ENCODE data around the gene JMJD8.

JMJD8 gene

DNA sequence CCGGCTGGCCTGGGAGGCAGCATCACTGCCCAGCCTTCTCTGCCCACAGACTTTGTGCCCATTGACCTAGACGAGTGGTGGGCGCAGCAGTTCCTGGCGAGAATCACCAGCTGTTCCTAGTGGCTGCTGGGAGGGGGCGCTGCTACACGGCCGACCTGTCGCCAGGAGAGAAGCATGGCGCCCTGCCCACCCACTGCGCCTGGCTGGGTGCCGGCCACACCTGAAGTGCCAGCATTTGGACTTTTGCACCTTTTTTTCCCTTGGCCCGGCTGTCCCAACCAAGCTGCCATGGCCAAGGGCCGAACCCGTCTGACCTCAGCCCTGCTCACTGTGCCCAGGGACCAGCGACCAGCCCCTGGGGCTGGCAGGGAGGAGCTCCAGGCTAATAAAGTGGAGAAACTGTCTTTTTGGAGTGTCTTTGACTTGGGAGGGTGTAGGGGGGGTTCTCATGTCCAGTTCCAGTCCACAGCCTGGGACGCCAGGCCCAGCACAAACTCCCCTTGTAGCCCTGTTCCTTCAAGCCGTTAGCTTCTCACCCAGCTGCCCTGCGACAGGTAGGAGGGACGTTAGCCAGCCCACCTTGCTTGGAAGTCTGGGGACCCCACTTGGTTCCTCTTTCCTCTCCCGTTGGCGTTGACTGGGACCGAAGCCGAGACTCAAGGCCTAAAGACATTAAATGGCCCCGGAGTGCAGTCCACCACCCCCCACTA lies 35.9 kb downstream of the JMJD8 start:
- H3K4me3 ChIP-seq (ENCODE audit: control insufficient read depth, low read depth, low read length), result peak overlapping the region; percentile 54
- DNase-seq (ENCODE audit: low read depth), result no peak
- TF ChIP-seq CTCF (conservative IDR thresholded peaks at IDR 0.05; ENCODE audit: control insufficient read depth, insufficient read depth, low read depth, low read length), result peak; percentile 29

DNA sequence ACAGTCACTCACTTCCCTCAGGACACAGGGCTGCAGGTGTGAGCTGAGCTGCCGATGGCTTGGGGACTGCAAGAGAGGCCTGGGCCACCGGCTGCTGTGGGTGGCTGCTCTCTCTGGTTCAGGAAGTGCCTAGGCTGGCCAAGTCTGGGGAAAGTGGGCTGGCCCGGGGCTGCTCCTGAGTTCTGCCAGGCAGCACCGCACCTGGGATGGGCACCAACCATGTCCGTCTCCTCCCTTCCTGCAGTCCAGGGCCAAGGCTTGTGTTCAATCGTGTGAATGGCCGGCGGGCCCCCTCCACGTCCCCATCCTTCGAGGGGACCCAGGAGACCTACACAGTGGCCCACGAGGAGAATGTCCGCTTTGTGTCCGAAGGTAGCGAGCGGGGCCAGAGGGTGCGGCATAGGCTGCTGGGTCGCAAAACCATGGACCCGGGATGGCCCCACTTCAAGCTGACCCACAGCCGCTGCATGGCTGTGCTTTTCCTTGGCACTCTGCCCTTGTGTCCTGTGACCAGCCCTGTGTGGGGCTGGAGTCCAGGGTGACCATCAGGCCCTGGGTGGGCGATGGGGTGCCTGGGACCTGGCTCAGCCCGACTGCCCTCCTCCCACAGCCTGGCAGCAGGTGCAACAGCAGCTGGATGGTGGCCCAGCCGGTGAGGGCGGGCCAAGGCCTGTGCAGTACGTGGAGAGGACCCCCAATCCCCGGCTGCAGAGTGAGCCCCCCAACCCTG lies 36.8 kb downstream of the JMJD8 start:
- TF ChIP-seq CTCF (conservative IDR thresholded peaks at IDR 0.05; ENCODE audit: control insufficient read depth, insufficient read depth, low read depth, low read length), result no peak
- no peak for DNase-seq (ENCODE audit: low read depth)
- H3K4me3 ChIP-seq (ENCODE audit: control insufficient read depth, low read depth, low read length), result no peak overlapping the region

DNA sequence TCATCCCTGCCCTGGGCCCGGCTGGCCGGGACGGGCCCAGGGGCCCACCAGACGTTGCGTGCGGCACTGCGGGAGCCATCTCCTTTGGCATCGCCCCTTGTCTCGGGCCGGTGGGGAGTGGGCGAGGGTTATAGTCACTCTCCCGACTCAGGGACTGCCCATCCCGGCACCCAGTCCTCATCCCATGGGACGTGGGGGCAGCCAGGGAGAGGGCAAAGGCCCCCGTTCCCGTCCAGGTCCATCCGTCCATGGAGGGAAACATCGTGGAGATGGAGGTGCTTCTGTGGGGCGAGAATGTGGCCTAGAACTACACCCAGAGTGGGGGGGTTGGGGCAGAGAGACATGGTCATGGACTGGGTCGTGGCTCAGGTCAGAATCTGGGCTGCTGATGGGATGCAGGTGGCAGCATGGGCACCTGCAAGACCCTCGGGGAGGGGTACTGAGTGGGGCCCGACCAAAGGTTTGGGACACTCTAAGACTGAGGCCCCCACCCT lies 37.4 kb downstream of the JMJD8 start:
- no peak for TF ChIP-seq CTCF (conservative IDR thresholded peaks at IDR 0.05; ENCODE audit: control insufficient read depth, insufficient read depth, low read depth, low read length)
- no peak overlapping the region for H3K4me3 ChIP-seq (ENCODE audit: control insufficient read depth, low read depth, low read length)
- DNase-seq (ENCODE audit: low read depth), result no peak

DNA sequence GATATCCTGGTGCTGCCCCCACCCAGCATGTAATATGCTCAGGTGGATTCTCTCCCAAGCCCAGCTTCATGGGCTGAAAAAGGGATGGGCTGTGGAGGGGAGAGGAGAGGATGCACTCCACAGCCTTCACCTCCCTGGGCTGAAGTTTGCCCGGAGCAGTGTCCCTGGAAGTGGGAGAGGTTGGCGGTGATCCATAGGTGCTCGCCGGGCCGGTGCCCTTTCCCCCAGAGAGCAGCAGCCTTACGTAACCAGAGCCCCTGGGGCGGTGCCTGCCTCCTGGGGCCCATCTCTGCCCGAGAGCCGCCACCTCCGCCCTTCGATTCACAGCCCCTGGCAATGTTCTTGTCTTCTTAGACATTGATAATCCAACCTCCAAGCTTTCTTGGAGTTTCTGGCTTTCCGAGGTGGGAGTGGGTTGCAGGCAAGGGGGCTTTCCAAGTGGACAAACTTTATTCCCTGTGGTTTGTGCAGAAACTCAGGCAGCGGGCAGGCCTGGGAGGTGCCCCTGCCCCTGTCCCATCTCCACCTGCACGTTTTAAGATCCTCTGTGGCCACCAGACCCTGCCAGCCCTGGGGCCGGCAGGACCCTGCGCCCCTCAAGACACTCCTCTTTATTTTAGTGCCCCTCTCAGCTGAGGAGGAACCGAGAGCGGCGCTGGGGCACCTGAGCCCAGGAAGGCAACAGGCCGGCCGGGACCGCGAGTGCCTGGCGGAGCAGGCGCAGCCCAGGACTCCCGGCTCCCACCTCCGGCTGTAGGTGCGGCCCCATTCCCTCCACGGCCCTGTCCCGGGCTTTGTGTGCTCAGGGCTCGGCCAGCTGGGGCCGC lies 38.1 kb downstream of the JMJD8 start:
- TF ChIP-seq CTCF (conservative IDR thresholded peaks at IDR 0.05; ENCODE audit: control insufficient read depth, insufficient read depth, low read depth, low read length), result no peak
- no peak overlapping the region for H3K4me3 ChIP-seq (ENCODE audit: control insufficient read depth, low read depth, low read length)
- DNase-seq (ENCODE audit: low read depth), result no peak

DNA sequence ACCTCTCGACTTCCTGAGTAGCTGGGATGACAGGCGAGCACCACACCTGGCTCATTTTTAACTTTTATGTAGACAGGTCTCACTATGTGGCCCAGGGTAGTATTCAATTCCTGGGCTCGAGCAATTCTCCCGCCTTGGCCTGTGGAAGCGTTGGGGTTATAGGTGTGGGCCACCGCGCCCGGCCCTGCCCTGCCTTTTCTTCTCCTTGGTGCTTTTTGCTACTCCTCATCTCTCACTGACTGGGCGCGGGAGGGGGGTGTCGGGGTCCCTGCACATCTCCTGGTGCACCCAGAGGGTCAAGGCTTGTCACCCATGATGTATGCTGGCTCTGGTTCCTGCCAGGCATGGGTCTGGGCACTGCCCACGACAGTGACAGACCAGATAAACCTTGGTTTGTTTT lies 39.6 kb downstream of the JMJD8 start:
- no peak for DNase-seq (ENCODE audit: low read depth)
- no peak for TF ChIP-seq CTCF (conservative IDR thresholded peaks at IDR 0.05; ENCODE audit: control insufficient read depth, insufficient read depth, low read depth, low read length)
- no peak overlapping the region for H3K4me3 ChIP-seq (ENCODE audit: control insufficient read depth, low read depth, low read length)

DNA sequence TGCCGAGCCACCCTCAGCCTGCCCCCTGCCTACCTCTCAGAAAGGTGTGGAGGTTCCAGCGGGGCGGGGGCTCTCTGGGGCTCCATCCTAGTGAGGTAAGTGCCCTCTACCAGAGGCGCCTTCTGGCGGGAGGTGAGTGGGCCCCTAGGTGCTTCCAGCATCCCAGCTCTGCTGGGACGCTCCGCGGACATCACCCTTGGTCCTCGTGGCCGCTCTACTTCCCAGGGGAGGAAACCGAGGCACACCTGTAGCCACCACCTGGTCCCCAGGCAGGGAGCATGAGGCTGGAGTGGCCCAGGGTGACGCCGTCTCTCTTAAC lies 41.1 kb downstream of the JMJD8 start:
- H3K4me3 ChIP-seq (ENCODE audit: control insufficient read depth, low read depth, low read length), result peak overlapping the region; percentile 57
- TF ChIP-seq CTCF (conservative IDR thresholded peaks at IDR 0.05; ENCODE audit: control insufficient read depth, insufficient read depth, low read depth, low read length), result no peak
- DNase-seq (ENCODE audit: low read depth), result no peak
